ENCODE data around the gene CLHC1. TPM values are rescaled to one million over a fixed set of nuclear protein-coding genes. Genes with fewer than 3 reads are reported as not detected.
A peak's percentile ranks its signal among the peaks of the same experiment; 100 is the strongest.

Gene CLHC1
- total RNA-seq, 1 donor from 2014 or later, result 46.7 TPM

DNA sequence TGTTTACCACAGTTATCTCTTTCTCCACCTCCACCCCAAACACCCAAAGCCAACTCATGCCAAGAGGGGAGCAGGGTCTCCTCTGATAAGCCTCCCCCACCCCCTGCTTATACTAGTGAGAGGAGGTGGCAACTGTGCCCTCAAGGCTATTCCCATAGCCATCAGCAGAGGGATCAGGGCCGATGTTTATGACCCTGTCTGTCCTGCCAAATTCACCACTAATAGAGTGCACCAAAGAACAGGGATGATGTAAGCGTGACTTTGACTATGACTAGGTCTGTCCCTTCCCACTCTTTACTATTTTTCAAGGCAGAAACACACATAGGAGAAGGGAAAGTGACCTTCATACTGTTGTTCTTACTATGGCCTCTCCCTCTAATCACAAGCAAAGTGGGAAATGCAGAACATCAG lies 74.6 kb downstream of the CLHC1 start:
- Mint-ChIP-seq H3K36me3 (no peaks in the 10 kb centered on the region), H3K27me3 (ENCODE audit: low read depth) (no peaks in the 10 kb centered on the region), H3K9me3 (no peaks in the 10 kb centered on the region), H3K4me1 (peaks cover 43% of the 10 kb centered on the region), H3K27ac (no peak overlapping the region), H3K4me3 (no peak overlapping the region)
- no peak for TF ChIP-seq CTCF (IDR thresholded peaks at IDR 0.05; ENCODE audit: unreplicated experiment)
- no peak for DNase-seq (ENCODE audit: low spot score in 2 of 2, unreplicated experiment in 2 of 2)

GRCh38 chr2:55156984-55157383 lies 75.1 kb downstream of the CLHC1 start:
- Mint-ChIP-seq H3K36me3 (no peaks in the 10 kb centered on the region), H3K9me3 (no peaks in the 10 kb centered on the region), H3K4me3 (no peak overlapping the region), H3K27me3 (ENCODE audit: low read depth) (no peaks in the 10 kb centered on the region), H3K4me1 (peaks cover 40% of the 10 kb centered on the region), H3K27ac (no peak overlapping the region)
- TF ChIP-seq CTCF (IDR thresholded peaks at IDR 0.05; ENCODE audit: unreplicated experiment), result no peak
- no peak for DNase-seq (ENCODE audit: low spot score in 2 of 2, unreplicated experiment in 2 of 2)

- Mint-ChIP-seq H3K4me1 (peaks cover 40% of the 10 kb centered on the region), H3K27ac (peak overlapping the region; percentile 45), H3K27me3 (ENCODE audit: low read depth) (no peaks in the 10 kb centered on the region), H3K36me3 (no peaks in the 10 kb centered on the region), H3K4me3 (no peak overlapping the region), H3K9me3 (no peaks in the 10 kb centered on the region)
- no peak for DNase-seq (ENCODE audit: low spot score in 2 of 2, unreplicated experiment in 2 of 2)
- no peak for TF ChIP-seq CTCF (IDR thresholded peaks at IDR 0.05; ENCODE audit: unreplicated experiment)
Observed at GRCh38 chr2:55156326-55156725, 75.8 kb downstream of the CLHC1 start.

- Mint-ChIP-seq H3K36me3 (no peaks in the 10 kb centered on the region), H3K27ac (peak overlapping the region; percentile 45), H3K27me3 (ENCODE audit: low read depth) (no peaks in the 10 kb centered on the region), H3K4me3 (no peak overlapping the region), H3K9me3 (no peaks in the 10 kb centered on the region), H3K4me1 (peaks cover 40% of the 10 kb centered on the region)
- TF ChIP-seq CTCF (IDR thresholded peaks at IDR 0.05; ENCODE audit: unreplicated experiment), result no peak
- DNase-seq (ENCODE audit: low spot score in 2 of 2, unreplicated experiment in 2 of 2), result no peak
Observed at GRCh38 chr2:55155764-55156281, 76.3 kb downstream of the CLHC1 start.

- H3K9me3 Mint-ChIP-seq, result no peaks in the 10 kb centered on the region
- peaks cover 40% of the 10 kb centered on the region for H3K4me1 Mint-ChIP-seq
- no peaks in the 10 kb centered on the region for H3K36me3 Mint-ChIP-seq
- TF ChIP-seq CTCF (IDR thresholded peaks at IDR 0.05; ENCODE audit: unreplicated experiment), result no peak
- no peak for DNase-seq (ENCODE audit: low spot score in 2 of 2, unreplicated experiment in 2 of 2)
- H3K27ac Mint-ChIP-seq, result no peak overlapping the region
- H3K4me3 Mint-ChIP-seq, result no peak overlapping the region
- H3K27me3 Mint-ChIP-seq (ENCODE audit: low read depth), result no peaks in the 10 kb centered on the region
Observed at GRCh38 chr2:55155206-55155605, 76.9 kb downstream of the CLHC1 start.

- H3K27ac Mint-ChIP-seq, result no peak overlapping the region
- H3K27me3 Mint-ChIP-seq (ENCODE audit: low read depth), result no peaks in the 10 kb centered on the region
- H3K36me3 Mint-ChIP-seq, result no peaks in the 10 kb centered on the region
- no peak for TF ChIP-seq CTCF (IDR thresholded peaks at IDR 0.05; ENCODE audit: unreplicated experiment)
- no peak overlapping the region for H3K4me3 Mint-ChIP-seq
- H3K9me3 Mint-ChIP-seq, result no peaks in the 10 kb centered on the region
- DNase-seq (ENCODE audit: low spot score in 2 of 2, unreplicated experiment in 2 of 2), result no peak
- H3K4me1 Mint-ChIP-seq, result peaks cover 40% of the 10 kb centered on the region
Observed at GRCh38 chr2:55154525-55155030, 77.5 kb downstream of the CLHC1 start.

All from mesothelial cell of epicardium (in vitro differentiated cells).